ENCODE results near the gene CEP170B.

DNA sequence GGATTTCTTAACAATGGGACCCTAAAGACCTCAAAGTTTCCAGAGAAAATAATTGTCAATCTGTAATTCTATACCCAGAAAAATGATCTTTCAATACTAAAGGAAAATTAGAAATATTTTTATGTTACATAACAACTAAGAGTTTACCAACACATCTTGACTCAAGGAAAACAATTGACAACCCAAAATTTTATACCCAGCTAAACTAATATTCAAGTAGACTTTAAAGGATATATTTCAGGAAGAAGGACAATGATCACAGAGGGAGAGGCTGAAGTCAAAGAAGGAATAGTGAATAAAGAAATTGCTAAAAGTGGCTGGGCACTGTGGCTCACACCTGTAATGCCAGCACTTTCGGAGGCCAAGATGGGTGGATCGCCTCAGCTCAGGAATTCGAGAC lies 47.0 kb downstream of the CEP170B start:
- TF ChIP-seq TAF1 (conservative IDR thresholded peaks at IDR 0.05), result no peak
- TF ChIP-seq, protein P1, sequence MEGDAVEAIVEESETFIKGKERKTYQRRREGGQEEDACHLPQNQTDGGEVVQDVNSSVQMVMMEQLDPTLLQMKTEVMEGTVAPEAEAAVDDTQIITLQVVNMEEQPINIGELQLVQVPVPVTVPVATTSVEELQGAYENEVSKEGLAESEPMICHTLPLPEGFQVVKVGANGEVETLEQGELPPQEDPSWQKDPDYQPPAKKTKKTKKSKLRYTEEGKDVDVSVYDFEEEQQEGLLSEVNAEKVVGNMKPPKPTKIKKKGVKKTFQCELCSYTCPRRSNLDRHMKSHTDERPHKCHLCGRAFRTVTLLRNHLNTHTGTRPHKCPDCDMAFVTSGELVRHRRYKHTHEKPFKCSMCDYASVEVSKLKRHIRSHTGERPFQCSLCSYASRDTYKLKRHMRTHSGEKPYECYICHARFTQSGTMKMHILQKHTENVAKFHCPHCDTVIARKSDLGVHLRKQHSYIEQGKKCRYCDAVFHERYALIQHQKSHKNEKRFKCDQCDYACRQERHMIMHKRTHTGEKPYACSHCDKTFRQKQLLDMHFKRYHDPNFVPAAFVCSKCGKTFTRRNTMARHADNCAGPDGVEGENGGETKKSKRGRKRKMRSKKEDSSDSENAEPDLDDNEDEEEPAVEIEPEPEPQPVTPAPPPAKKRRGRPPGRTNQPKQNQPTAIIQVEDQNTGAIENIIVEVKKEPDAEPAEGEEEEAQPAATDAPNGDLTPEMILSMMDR (IDR thresholded peaks at IDR 0.05; ENCODE audit: low read depth, low read length, missing input control), result no peak
- TF ChIP-seq RAD21 (IDR thresholded peaks at IDR 0.05), result no peak
- TF ChIP-seq, protein P2, sequence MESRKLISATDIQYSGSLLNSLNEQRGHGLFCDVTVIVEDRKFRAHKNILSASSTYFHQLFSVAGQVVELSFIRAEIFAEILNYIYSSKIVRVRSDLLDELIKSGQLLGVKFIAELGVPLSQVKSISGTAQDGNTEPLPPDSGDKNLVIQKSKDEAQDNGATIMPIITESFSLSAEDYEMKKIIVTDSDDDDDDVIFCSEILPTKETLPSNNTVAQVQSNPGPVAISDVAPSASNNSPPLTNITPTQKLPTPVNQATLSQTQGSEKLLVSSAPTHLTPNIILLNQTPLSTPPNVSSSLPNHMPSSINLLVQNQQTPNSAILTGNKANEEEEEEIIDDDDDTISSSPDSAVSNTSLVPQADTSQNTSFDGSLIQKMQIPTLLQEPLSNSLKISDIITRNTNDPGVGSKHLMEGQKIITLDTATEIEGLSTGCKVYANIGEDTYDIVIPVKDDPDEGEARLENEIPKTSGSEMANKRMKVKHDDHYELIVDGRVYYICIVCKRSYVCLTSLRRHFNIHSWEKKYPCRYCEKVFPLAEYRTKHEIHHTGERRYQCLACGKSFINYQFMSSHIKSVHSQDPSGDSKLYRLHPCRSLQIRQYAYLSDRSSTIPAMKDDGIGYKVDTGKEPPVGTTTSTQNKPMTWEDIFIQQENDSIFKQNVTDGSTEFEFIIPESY (IDR thresholded peaks at IDR 0.05), result no peak
- TF ChIP-seq RXRA (IDR thresholded peaks at IDR 0.05), result no peak
- TF ChIP-seq YY1 (IDR thresholded peaks at IDR 0.05), result no peak
- TF ChIP-seq, protein P3, sequence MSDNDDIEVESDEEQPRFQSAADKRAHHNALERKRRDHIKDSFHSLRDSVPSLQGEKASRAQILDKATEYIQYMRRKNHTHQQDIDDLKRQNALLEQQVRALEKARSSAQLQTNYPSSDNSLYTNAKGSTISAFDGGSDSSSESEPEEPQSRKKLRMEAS (IDR thresholded peaks at IDR 0.05), result no peak
- TF ChIP-seq, protein P4, sequence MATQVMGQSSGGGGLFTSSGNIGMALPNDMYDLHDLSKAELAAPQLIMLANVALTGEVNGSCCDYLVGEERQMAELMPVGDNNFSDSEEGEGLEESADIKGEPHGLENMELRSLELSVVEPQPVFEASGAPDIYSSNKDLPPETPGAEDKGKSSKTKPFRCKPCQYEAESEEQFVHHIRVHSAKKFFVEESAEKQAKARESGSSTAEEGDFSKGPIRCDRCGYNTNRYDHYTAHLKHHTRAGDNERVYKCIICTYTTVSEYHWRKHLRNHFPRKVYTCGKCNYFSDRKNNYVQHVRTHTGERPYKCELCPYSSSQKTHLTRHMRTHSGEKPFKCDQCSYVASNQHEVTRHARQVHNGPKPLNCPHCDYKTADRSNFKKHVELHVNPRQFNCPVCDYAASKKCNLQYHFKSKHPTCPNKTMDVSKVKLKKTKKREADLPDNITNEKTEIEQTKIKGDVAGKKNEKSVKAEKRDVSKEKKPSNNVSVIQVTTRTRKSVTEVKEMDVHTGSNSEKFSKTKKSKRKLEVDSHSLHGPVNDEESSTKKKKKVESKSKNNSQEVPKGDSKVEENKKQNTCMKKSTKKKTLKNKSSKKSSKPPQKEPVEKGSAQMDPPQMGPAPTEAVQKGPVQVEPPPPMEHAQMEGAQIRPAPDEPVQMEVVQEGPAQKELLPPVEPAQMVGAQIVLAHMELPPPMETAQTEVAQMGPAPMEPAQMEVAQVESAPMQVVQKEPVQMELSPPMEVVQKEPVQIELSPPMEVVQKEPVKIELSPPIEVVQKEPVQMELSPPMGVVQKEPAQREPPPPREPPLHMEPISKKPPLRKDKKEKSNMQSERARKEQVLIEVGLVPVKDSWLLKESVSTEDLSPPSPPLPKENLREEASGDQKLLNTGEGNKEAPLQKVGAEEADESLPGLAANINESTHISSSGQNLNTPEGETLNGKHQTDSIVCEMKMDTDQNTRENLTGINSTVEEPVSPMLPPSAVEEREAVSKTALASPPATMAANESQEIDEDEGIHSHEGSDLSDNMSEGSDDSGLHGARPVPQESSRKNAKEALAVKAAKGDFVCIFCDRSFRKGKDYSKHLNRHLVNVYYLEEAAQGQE (IDR thresholded peaks at IDR 0.05), result no peak
